ENCODE results near the gene CCNQ.

The CCNQ gene

GRCh38 chrX:153625271-153626024, 26.5 kb upstream of the CCNQ start:
- no peak overlapping the region for H3K4me3 ChIP-seq (ENCODE audit: low read depth, low read length)
- no peak for TF ChIP-seq CTCF (IDR thresholded peaks at IDR 0.05; ENCODE audit: low read depth, low read length)
- TF ChIP-seq POLR2A (IDR thresholded peaks at IDR 0.05; ENCODE audit: extremely low read depth, insufficient read length): no peak
- TF ChIP-seq MAX (IDR thresholded peaks at IDR 0.05; ENCODE audit: low read depth, low read length): no peak
- TF ChIP-seq MYC (IDR thresholded peaks at IDR 0.05; ENCODE audit: low read depth, low read length): no peak
- no peak for DNase-seq (ENCODE audit: low read depth)

GRCh38 chrX:153624196-153625091, 25.5 kb upstream of the CCNQ start:
- H3K4me3 ChIP-seq (ENCODE audit: low read depth, low read length): no peak overlapping the region
- no peak for DNase-seq (ENCODE audit: low read depth)
- TF ChIP-seq MYC (IDR thresholded peaks at IDR 0.05; ENCODE audit: low read depth, low read length): no peak
- TF ChIP-seq CTCF (IDR thresholded peaks at IDR 0.05; ENCODE audit: low read depth, low read length): no peak
- TF ChIP-seq POLR2A (IDR thresholded peaks at IDR 0.05; ENCODE audit: extremely low read depth, insufficient read length): no peak

- no peak overlapping the region for H3K4me3 ChIP-seq (ENCODE audit: low read depth, low read length)
- no peak for DNase-seq (ENCODE audit: low read depth)
- TF ChIP-seq POLR2A (IDR thresholded peaks at IDR 0.05; ENCODE audit: extremely low read depth, insufficient read length): no peak
- TF ChIP-seq CTCF (IDR thresholded peaks at IDR 0.05; ENCODE audit: low read depth, low read length): no peak
- no peak for TF ChIP-seq MAX (IDR thresholded peaks at IDR 0.05; ENCODE audit: low read depth, low read length)
- TF ChIP-seq MYC (IDR thresholded peaks at IDR 0.05; ENCODE audit: low read depth, low read length): no peak
These were observed 24.5 kb upstream of the CCNQ start for GRCh38 chrX:153623310-153624029.

- no peak for TF ChIP-seq CTCF (IDR thresholded peaks at IDR 0.05; ENCODE audit: low read depth, low read length)
- no peak for TF ChIP-seq MYC (IDR thresholded peaks at IDR 0.05; ENCODE audit: low read depth, low read length)
- TF ChIP-seq POLR2A (IDR thresholded peaks at IDR 0.05; ENCODE audit: extremely low read depth, insufficient read length): no peak
- no peak for TF ChIP-seq MAX (IDR thresholded peaks at IDR 0.05; ENCODE audit: low read depth, low read length)
- DNase-seq (ENCODE audit: low read depth): no peak
- H3K4me3 ChIP-seq (ENCODE audit: low read depth, low read length): no peak overlapping the region
These were observed 23.8 kb upstream of the CCNQ start for GRCh38 chrX:153622661-153623309.

GRCh38 chrX:153621949-153622598, 23.1 kb upstream of the CCNQ start:
- no peak for DNase-seq (ENCODE audit: low read depth)
- H3K4me3 ChIP-seq (ENCODE audit: low read depth, low read length): no peak overlapping the region
- no peak for TF ChIP-seq POLR2A (IDR thresholded peaks at IDR 0.05; ENCODE audit: extremely low read depth, insufficient read length)
- TF ChIP-seq CTCF (IDR thresholded peaks at IDR 0.05; ENCODE audit: low read depth, low read length): no peak
- no peak for TF ChIP-seq MYC (IDR thresholded peaks at IDR 0.05; ENCODE audit: low read depth, low read length)
- no peak for TF ChIP-seq MAX (IDR thresholded peaks at IDR 0.05; ENCODE audit: low read depth, low read length)

Data from NB4 (cell line).